Inflammatory macrophage (primary cell): Measurements from ENCODE around the gene FTH1.
"Not testable (repeated sequence)": the region's sequence is repeated elsewhere in the genome, so short reads cannot be mapped to it uniquely, and the experiment has no call there.

Experiments
- DNase-seq, 2 donors: peaks; one replicate each; pipeline ENCODE4 v3.0.0-alpha.2; 2020 to 2022
- total RNA-seq, 18 experiments: gene quantifications; one replicate each; lab custom pipeline; 2026; ENCODE audit warnings: mixed read lengths in 6 of 18, inconsistent platforms in 2 of 18; lab: John Stamatoyannopoulos, UW

Gene FTH1
- total RNA-seq: 1,063 to 5,482 (median 2,986) reads per million in 18 experiments

DNA sequence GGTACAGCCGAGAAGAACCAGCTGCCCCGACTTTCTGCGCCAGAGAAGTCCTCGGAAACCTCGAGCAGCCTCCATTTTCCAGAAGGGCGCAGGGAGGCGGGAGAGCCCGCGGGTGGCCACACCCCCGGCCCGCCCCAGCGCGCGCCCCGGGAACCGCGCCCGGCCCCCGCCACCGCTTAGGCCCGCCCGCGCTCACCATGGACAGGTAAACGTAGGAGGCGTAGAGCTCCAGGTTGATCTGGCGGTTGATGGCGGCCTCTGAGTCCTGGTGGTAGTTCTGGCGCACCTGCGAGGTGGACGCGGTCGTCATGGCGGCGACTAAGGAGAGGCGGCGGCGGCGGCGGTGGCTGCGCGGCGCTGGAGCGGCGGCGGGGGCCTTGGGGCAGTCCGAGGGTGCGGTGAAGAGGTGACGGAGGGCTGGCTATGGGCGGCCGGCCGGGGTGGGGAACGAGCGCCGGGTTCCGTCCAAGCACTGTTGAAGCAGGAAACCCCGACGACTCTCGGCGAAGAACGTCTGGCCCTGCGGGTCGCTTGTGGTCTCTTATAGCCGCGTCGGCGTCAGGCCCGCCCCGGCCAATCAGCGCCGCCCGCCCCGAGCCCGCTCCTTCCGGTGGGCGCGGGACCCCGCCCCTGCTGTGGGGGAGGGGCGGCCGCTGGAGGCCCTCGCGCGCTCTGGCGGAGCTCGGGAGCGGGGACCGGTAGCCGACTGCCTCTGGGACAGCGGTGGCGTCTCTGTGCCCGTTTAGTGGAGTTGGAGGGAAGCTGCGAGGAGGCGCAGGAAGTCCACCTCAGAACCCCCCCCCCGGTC, at the start of gene FTH1:
TSS of gene FTH1 (minus strand) at position 519 of the 808 bp plus-strand sequence. CDS start at position 310, 209 bp downstream.
- peak; percentile 97 for DNase-seq

DNA sequence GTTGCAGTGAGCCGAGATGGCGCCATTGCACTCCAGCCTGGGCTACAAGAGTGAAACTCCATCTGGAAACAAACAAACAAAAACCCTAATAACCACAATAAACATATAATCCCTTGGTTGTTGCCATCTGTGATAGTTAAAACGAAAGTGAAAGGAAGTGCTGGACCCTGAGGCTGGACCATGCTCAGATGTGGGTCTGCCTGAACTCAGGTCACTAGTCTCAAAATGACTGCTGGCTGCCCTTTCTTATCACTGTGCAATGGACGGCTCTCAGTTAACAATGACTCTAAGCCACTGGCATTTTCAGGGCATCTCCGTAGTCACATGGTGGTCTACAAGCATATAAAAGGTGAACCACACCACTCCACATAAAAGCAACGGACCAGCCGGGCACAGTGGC, 48.2 kb upstream of the FTH1 start:
- no peak for DNase-seq

DNA sequence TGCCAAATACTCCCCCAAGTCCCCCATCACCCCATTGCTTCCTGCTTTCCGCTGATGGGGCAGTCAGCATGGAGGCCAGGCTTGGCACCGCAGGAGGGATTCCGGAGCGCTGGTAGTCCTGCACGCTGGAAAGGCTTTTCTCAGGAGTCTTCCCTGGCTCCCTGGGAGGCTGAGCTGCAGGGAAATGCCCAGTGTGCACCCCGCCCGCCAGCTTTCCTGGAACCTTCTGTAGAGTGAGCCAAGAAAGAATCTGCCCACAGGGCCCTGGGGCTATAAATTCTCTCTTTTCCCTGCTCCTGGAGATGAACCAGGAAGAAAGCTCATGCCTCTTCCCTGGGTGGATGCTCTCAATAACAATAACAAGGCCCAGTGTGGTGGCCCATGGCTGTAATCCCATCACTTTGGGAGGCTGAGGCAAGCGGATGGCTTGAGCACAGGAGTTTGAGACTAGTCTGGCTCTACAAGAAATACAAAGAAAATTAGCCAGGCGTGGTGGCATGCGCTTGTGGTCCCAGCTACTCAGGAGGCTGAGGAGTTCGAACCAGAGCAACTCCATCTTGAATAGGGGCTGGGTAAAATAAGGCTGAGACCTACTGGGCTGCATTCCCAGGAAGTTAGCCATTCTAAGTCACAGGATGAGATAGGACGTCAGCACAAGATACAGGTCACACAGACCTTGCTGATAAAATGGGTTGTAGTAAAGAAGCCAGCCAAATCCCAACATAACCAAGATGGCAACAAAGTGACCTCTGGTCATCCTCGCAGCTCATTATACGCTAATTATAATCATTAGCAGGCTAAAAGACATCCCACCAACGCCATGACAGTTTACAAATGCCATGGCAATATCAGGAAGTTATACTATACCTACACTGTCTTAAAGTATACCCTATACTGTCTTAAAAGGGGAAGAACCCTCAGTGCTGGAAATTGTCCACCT, 46.4 kb upstream of the FTH1 start:
- DNase-seq: no peak

DNA sequence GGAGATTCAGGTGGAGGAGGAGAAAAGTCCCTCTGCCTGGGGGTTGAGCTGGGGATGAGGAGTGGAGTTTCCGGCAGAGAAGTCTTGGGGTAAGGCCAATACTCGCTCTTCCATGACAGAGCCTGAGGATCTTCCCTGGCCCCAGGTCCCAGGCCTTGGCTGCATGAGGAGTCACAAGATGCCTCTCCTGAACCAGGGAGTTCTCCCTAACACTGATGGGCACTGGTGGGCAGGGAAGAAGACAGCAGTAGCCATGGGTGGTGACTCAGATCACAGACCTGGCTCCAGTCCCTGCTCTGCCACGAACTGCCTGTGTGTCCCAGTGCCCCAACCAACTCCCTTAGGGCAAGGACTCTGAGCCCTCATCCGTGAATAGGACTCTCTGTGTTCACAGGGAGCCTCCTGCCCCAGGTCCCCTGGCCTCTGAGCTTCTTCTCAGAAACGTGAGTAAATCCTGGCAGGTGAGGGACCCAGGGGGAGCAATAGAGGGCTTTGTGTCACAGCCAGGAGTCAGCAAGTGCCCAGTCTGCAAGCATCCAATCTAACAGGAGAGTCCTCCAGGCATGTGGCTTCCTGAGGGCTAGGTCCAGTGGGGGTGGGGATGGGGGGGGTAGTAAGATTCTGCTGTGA, 45.5 kb upstream of the FTH1 start:
- DNase-seq: peak in 1 of 2 donors; percentile 18

- peak; percentile 68 to 82 for DNase-seq
Observed at GRCh38 chr11:62012451-62012831, 45.0 kb upstream of the FTH1 start.

DNA sequence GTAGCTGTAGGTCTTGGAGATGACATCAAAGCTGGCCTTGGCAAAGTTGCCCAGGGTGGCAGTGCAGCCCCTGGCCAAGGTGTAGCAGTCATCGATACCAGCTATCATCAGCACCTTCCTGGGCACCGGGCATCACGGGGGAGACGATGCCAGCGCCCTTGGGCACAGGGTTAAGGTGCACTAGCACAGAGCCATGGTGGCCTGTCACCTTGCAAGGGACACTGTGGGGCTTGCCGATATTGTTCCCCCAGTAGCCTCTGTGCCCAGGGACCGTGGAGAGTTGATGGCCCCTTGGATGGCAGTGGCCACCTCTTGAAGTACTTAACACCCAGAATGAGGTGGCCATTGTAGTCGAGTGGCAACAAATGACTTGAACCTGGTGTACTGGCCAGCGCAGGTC, 44.4 kb upstream of the FTH1 start:
- DNase-seq: no peak

DNA sequence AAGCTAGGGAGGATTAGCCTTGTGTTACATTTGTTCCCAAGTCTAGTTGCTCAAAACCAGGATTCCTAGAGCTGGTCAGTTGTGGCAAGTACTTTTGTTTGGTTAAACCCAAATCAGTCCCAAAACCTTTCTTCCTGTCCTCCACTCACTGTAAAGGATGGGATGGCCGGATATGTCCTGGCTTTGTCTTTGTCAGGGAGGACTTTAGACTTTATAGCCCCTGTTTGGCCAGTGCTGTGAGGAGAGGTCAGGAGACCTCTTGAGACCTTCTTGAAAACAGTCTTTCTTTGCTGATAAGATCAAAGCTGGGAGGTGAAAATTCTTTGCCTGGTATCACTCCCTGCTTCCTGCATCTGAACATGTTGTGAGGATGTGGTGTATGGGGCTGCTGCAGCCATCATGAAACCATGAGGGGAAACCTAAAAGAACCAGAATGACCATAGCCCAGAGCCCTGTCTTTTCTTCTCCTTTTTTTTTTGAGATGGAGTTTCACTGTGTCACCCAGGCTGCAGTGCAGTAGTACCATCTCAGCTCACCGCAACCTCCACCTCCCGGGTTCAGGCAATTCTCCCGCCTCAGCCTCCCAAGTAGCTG, 43.6 kb upstream of the FTH1 start:
- no peak for DNase-seq

GRCh38 chr11:62008193-62008592, 40.8 kb upstream of the FTH1 start:
- no peak for DNase-seq

GRCh38 chr11:62004473-62004872, 37.0 kb upstream of the FTH1 start:
- DNase-seq: peak; percentile 69 to 80

DNA sequence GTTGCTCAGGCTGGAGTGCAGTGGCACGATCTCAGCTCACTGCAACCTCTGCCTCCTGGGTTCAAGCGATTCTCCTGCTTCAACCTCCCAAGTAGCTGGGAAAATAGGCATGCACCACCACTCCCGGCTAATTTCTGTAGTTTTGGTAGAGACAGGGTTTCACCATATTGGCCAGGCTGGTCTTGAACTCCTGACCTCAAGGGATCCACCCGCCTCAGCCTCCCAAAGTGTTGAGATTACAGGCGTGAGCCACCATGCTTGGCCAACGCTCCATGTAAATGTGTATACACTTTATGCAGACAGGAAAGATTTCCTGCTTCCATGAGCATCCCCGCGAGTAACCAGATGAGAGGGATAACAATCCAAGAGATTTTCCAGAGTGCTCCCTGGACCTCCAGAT, 34.8 kb upstream of the FTH1 start:
- DNase-seq: not testable (repeated sequence)

GRCh38 chr11:62001450-62002191, 34.2 kb upstream of the FTH1 start:
- no peak for DNase-seq

GRCh38 chr11:62000539-62001446, 33.4 kb upstream of the FTH1 start:
- DNase-seq: no peak

- no peak for DNase-seq
Observed at GRCh38 chr11:61999141-61999975, 31.9 kb upstream of the FTH1 start.

- DNase-seq: no peak
Observed at GRCh38 chr11:61996933-61997332, 29.5 kb upstream of the FTH1 start.

- DNase-seq: no peak
Observed at GRCh38 chr11:61994981-61995380, 27.5 kb upstream of the FTH1 start.

DNA sequence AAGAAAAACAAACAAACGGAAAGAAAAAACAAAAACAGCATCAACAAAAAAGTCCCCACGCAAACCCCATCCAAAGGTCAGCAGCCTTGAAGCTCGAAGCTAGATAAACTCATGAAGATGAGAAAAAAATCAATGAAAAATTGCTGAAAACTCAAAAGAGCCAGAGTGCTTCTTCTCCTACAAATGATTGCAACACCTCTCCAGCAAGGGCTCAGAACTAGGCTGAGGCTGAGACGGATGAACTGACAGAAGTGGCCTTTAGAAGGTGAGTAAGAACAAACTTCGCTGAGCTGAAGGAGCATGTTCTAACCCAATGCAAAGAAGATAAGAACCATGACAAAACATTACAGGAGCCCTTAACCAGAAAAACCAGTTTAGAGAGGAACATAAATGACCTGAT, 18.4 kb upstream of the FTH1 start:
- no peak for DNase-seq

GRCh38 chr11:61983419-61983818, 16.0 kb upstream of the FTH1 start:
- no peak for DNase-seq

- no peak for DNase-seq
Observed at GRCh38 chr11:61980783-61981541, 13.5 kb upstream of the FTH1 start.
